NCI-H2081 (cell line): ENCODE results near the gene SORCS1.

ENCODE experiments used
- DNase-seq, 2 experiments: peaks; one replicate each; lab custom pipeline; 2025; lab: John Stamatoyannopoulos, UW

Gene SORCS1

DNA sequence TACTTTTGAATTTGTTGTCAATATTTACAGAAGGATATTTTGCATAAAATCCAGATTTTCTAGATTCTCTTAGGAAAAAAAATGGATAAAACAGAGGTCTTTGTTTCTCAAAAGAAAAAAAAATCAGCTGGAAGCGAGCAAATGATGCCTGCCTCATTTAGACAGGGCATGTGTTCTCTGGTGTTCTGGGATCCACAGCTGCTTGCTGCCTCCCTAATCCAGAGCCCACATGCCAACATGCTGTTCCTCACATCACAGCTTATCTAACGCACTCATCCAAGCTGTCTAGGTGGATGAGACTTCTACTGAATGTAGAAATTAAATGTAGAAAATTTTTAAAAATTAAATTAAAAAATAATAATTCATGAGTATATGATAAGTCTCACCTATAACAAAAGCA lies 630.1 kb downstream of the SORCS1 start:
- no peak for DNase-seq

GRCh38 chr10:106528702-106529101 lies 635.8 kb downstream of the SORCS1 start:
- no peak for DNase-seq

- no peak for DNase-seq
Measured at GRCh38 chr10:106525835-106526234, 638.7 kb downstream of the SORCS1 start.
